K562 treated with DMSO at 1 percent for 12 hours (cell line): ENCODE measurements around the gene RSRP1. TPM values are rescaled to one million over a fixed set of nuclear protein-coding genes. Genes with fewer than 3 reads are reported as not detected.

Experiments used
- total RNA-seq: library from RNA; unstranded; fragments of 300-600 nt; gene quantifications from 2 replicates; pipeline ENCODE4 v1.2.3, GENCODE V29; 2022; ENCODE audit not compliant: insufficient read depth

Gene RSRP1, protein sequence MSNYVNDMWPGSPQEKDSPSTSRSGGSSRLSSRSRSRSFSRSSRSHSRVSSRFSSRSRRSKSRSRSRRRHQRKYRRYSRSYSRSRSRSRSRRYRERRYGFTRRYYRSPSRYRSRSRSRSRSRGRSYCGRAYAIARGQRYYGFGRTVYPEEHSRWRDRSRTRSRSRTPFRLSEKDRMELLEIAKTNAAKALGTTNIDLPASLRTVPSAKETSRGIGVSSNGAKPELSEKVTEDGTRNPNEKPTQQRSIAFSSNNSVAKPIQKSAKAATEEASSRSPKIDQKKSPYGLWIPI
- 78.5 and 191 TPM in 2 replicates for total RNA-seq

DNA sequence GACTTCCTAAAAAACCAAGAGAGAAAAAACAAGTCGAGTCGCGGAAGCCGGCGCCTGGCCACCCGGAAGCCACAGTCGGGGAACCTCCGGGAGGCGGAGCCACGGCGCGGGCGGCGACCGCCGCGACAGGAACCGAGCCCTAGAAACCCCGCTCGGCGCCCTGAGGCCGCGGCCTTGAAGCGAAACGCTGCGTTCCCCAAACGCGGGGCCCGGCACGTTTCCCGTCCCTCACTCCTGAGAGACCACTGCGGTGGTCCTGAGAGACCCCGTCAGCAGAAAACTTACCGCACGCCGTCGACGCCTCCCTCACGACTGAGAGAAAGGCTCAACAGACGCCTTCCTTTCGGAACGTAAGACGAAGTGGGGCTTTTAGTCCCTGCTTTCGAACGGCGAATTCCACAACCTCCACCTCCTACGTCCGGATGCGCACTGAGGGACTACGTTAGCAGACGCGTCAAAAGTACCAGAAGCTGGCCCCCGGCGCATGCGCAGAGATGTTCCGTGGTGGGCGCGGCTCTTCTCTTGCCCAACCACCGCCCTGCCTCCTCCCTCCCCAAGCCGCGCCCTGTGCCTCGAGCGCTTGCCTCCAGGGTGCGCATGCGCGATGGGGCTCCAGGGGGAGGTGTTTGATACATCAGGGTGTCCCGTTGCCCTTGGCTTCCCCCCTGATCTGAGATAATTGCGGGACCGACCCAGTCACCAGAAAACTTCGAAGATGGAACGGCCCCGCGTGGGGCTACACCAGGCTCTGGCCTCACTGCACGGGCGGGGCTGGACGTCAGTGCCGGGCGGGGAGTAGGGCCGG, at the start of gene RSRP1:
RSRP1 (minus strand) TSS at position 431 of the 805 bp plus-strand sequence. CDS start 491 bp downstream, outside the sequence.

DNA sequence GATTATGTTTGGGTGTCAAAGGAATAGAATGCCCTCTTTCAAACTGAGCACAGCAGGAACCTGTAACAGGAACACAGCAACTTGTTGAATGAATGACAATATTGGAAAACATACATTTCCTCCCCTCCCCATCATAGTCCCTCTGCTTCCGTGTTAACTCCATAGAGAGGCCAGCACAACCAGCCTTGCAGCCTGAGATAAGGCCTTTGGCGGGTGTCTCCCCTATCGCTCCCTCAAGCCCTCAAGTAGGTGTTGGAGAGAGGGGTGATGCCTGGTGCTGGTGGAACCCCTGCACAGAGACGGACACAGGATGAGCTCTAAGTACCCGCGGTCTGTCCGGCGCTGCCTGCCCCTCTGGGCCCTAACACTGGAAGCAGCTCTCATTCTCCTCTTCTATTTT, 25.0 kb upstream of the RSRP1 start, which contains the start of gene RHD:
RHD (plus strand) TSS at position 272 of the 400 bp plus-strand sequence; CDS start at position 311, 39 bp downstream.

DNA sequence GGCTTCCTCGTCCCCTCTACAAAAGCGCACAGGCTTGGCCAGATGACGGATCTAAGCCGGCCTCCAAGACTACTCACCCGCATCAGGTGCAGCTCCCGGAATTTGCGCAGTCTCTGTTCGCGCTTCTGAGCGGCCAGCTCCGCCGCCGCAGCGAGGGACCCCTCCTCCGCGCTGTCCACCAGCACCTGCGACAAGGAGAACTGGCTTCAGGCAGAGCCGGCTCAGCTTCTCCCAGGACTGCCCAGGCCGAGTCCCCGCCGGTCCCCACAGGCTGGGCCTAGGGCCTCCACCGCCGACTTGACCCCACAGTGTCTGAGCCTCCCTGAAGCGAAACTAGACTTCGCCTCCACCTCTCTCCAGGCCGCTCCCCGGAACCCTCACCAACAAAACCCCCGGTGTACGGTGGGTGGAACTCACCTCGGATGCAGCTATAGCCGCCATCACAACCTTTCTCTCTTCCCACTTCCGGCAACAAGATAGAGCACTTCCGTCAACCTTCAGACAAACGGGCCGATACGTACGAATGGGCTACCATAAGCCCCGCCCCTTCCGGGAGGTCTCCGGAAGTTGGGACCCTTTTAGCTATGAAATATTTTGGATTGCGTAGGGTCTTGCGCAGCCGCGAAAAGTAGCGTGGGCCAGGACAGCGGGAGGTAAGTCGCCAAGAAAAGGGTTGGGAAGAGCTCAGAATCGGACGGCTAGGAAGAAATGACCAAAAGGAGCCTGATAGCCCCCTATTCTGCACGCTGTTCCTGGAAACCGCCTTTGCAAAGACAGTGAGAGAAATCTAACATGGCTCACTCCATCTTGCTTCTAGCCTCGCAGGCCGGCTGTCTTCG, 15.0 kb downstream of the RSRP1 start, which contains the start of gene SYF2:
SYF2 (minus strand) TSS at position 476 of the 839 bp plus-strand sequence; CDS start at position 441, 35 bp downstream.

Other genes with a start within 250 kb of the RSRP1 start
- gene SYF2, start 15.0 kb downstream of the RSRP1 start, total RNA-seq = 65.3 and 91.5 TPM in 2 replicates
- gene RHD, start 25.1 kb upstream of the RSRP1 start, total RNA-seq = 6.8 TPM in 2 replicates
- 91.4 and 128 TPM in 2 replicates for gene TMEM50A, start 90.9 kb upstream of the RSRP1 start, total RNA-seq
- gene RHCE, start 173.4 kb upstream of the RSRP1 start, total RNA-seq = 11.7 and 14.0 TPM in 2 replicates
- gene MACO1, start 183.4 kb upstream of the RSRP1 start, total RNA-seq = 10.3 and 20.5 TPM in 2 replicates